CD1c-positive myeloid dendritic cell (primary cell): Measurements from ENCODE around the gene BBX.
"Not testable (repeated sequence)": the region's sequence is repeated elsewhere in the genome, so short reads cannot be mapped to it uniquely, and the experiment has no call there.

ENCODE experiments used
- DNase-seq: peaks from one replicate; pipeline ENCODE4 v3.0.0-alpha.2; 2016; ENCODE audit errors: extremely low spot score

Gene BBX

GRCh38 chr3:107798381-107798780, 275.6 kb downstream of the BBX start:
- DNase-seq: no peak

DNA sequence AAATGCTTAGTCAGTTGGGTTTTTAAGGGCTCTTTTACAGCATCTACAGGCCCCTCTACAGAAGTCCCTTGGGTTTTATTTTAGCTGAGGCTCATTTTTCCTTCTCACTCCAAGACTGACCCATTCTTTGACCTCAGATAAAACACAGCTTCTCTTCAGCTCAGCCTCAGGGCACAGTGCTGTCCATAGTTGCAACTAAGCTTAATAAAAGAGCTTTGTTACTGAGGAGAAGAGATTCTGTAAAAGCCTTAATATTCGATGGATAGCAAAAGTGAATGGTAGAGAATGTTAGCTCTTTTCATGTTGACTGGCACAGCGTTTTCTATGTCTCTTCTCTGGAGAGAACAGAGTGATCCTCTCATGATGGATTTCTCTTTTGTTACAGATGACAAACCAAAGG, 277.9 kb downstream of the BBX start:
- no peak for DNase-seq

- DNase-seq: no peak
Observed at GRCh38 chr3:107803170-107803569, 280.4 kb downstream of the BBX start.

DNA sequence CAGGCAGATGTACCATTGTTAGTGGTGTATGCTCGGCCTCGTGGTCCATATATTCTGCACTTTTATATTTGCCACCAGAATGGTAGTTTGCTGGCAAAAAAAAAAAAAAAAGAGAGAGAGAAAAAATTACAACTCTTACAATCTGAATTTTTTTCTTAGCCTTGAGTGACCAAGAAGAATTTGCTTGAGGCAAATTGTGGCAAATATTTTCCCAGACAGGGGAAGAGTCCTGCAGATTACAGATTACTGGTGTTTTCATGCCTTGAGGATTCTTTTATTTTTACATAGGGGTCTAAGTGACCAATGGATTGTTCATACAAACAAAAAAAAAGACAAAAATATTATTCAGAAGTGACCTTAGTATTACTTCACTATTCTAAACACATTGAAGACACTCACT, 283.3 kb downstream of the BBX start:
- DNase-seq: no peak

DNA sequence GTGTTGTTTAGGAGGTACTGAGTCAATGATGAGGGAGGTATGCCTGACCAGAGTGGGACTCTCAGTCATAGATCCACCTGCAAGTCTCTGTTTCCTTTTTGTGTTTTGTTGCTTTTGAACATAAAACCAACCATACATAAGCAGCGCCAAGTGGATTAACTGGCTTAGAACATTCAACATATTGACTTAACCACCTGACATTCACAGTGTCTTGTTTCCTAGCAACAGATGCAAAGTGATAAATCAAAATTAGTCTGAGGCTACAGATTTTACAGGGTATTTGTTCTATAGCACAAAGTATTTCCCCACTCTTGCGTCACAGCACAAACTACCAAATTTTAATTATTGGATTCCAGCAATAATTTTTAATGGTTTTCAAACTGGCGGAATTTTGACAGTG, 283.8 kb downstream of the BBX start:
- no peak for DNase-seq

GRCh38 chr3:107810171-107811071, 287.7 kb downstream of the BBX start:
- no peak for DNase-seq

GRCh38 chr3:107813026-107813425, 290.3 kb downstream of the BBX start:
- no peak for DNase-seq

DNA sequence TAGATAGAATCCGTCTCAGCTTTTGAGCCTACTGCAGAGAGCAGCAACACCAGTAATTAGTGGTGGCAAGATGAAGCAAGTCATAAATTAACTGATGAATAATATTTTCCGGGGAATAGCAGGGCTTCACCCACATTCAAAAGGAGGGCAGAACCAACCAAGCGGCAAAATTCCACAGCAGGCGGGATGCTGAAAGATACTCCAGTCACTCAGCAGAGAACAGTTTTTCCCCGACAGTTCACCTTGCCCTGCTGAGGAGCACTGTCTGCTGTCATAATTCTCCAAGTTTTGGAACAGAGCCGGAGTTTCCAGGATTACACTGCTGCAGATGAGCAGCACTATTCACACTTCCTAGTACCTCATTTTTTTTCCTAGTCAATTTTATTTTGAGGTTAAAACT, 293.3 kb downstream of the BBX start:
- DNase-seq: no peak

DNA sequence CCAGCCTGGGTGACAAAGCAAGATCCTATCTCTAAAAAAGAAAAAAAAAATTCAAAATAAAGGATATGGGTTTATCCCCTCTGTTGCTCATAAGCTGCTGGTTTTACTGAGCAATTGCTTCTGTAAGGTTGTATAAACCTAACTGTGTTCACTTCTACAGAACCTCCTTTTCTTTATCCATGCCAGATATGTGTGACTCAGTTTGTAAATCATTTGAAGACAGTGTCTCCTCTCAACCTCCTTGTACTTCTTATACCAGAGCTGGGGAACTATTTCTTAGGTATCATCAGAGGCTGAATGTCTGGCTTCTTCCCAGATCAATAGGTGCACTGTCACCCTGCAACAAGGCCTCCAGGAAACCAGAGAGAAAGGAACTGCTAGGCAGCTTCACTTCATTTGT, 294.3 kb downstream of the BBX start:
- no peak for DNase-seq

DNA sequence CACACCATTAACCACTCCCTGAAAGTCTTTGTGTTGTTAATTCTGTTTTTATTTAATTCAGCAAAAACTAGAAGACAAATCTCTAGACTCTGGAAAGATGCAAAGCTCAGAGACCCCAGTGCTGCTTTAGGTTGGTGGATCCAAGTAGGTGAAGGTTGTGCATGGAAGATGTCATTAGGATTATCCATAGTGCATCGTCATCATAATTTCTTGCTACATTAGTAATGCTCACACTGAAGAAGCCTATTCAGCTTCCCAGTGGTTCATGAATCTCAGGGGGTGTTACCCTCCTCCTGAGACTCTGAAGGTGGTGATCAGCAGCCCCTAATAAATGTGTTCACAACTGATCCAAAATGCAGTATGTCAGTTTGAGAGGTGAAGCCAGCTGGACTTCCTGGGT, 295.3 kb downstream of the BBX start:
- DNase-seq: no peak

- DNase-seq: no peak
Observed at GRCh38 chr3:107819656-107820055, 296.9 kb downstream of the BBX start.

DNA sequence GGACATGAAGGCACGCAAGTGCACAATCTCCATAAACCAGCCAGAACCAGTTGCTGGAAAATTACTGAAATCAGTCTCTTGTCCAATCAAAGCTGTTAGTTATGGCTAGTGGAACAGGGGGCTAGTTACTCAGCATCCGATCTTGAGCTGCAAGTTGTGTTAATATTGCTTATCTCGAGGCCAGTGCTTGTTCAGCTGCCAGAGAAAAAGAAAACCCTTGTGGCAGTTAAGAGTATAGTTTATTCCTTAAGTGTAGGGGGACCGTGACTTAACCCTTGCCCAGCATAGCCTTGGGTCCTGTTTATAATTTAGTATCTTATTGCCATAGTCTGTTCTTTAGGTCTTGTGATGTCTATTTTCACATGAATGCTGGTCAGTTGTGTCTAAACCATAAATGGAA, 299.5 kb downstream of the BBX start:
- DNase-seq: no peak

DNA sequence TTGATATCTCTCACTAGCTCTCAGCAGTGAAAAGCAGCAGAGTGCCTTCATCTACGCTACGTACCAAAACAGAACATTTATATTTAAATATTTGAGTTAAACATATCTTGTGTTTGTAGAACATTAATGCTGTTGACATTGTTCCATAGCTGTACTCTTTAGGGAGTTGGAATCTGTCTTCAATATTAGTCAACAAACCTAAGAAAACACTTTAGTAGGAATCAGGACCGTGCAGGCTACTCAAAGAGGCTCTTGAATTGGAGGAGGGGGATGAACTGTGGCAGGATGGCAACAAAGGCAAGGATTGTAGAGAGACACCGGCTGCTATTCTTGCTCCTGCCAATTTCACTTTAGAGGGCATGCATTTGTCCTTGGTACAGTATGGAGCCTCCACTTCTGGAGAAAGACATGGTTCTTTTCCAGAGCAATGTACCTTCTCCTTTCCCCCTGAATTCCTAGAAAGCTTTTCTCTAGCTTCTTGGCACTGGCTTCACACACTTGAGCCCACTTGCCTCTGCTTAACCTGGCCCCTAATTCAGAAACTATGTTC, 302.1 kb downstream of the BBX start:
- DNase-seq: no peak

DNA sequence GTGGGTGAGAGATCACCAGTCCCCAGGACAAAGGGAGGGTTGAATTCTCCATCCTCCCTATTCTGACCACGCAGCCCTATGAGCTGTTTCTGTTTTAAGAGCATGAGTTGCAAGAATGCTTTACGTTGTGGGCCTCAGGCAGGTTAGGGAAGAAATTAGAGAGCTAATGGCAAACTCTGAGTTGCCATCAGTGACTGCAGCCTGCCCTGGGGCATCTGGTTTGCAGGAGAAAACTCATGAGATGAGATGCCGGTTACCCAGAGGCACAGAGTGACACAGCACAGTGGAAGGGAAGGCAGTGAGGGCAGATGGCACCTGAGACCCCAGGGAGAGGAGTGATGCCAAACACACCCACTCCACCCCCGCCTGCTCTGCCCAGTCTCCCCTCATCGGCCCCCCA, 302.8 kb downstream of the BBX start:
- DNase-seq: no peak

DNA sequence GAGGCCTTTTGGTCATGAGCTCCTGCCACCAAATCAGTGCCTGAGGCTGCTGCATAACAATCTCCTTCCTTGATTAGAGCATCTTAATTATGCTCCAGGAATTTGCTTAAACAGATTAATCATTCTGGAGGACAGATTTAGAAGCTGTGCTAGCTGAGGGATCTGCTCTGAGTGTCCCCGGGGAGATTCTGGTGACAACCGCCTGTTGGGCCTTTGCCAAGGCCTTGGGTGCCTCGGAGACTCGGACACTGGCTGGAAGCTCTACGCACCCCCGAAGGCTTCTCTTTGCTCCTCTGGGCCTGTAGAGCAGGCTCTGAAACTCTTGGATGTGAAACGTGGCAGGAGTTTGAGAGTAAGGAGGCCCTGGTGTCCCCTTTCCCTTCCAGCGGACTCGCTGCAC, 304.0 kb downstream of the BBX start:
- DNase-seq: no peak

DNA sequence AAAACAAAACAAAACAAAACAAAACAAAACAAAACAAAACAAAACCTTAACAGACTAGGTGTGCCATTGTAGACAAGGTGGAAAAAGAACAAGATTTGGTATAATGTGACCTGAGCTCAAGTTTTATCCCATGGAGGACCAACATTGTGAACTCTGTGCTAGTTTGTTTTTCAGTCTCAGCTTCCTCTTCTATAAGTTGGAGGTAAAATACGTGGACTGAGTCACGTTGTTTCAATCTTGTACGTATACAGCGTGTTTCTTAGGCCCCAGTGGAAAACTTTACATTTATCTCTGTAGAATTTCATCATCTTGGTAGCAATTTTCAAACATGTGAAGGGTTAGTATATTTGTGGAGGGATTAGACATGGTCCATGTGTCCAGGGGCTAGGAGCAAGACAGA, 306.4 kb downstream of the BBX start:
- no peak for DNase-seq

DNA sequence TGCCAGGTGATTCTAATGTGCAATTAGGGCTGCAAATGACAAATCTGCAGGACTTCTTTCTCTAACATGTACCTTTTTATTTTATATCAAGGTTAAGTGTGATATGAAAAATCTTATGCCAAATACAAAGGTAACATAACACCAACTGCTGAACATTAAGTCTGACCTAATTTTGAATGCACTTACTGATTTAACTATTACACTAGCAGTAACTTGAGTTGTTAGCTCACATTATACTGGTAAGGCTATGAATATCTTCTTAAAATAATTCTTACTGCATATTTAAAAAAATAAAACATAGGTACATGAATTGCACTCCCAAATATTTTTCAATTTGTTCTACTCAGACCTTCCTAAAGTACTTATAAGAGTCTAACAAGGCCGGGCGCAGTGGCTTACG, 308.8 kb downstream of the BBX start:
- DNase-seq: no peak

DNA sequence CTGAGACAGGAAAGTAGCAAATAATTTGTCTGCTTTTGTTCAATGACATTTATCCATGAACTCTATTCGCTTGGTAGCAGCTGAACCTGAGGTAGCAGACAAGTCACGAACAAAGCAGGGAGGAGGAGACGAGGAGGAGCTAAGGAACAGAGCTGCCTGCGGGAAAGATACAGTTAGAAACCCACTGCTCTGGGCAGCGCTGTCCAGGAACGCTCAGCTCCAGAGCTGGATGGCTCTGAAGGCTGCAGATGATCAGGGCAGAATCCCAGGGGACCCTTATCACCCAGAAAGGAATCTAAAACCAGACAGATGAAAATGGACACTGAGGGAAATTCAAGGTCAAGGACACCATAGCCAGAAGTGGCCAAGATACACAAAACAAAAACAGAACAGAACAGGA, 310.3 kb downstream of the BBX start:
- no peak for DNase-seq

- no peak for DNase-seq
Observed at GRCh38 chr3:107833722-107834416, 311.1 kb downstream of the BBX start.

DNA sequence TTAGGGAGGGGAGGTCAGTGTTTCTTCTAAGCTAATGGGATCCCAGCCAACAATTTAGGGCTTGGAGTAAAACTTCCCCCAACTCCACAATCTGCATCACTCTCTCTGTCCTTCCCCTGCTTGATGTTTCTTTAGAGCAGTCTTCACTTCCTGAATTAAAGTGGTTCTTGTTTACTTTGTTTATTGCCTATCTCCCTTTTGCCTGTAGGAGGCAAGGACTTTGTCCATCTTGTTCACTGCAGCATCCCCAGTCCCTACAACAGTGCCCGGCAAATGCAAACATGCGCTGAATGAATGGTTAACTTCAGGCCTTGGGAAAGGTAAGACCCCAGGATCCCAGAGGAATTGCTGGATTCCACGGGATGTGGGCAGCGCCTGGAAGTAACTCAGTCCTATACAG, 312.2 kb downstream of the BBX start:
- DNase-seq: not testable (repeated sequence)

DNA sequence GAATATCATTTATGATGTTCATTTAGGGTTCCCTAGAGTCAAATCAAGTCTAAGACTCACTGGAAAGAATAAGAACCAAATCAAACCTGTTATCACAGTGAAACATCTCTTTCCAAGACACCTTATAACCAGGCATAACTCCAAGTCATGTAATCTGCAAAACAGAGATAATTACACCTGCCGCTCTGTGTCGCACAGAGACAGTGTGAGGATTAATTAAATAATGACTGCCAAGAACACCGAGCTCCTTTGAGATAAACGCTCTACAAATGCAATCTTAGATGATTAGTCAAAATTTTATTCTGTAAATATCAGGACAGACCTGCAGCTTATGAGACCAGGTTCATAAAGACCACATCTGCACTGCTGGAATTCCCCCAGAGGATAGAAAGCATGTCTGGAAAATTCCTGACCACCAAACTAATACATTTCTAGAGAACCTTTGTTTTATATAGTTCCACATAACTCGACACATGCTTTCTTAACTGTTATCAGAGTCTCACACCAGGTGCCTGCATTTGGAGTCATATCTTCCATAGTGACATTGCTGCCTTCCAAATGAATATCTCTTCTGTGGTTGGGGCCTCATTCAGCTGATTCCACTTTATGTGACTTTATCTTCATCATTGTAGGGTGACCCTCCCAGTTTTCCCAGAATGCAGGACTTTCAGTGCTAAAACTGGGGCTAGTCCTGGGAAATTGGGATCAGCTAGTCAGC, 315.3 kb downstream of the BBX start:
- no peak for DNase-seq

DNA sequence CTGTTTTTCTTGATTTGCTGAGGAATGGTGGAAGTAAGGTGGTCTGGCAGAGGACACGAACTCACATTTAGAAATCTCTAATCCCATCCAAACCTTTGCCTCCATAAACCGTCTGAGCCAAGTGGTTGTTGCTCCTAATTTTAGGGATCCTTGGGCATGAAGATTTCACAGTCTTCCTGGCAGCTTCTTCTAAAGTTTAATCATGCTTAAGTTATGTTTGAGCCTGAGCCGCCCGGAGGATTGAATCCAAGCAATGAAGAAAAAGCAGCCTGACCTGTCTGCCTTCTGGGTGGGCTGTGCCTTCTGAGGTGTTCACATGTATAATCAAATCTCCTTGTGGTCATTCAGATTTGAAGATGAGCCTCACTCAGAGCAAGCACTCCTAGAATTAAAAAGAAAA, 319.1 kb downstream of the BBX start:
- no peak for DNase-seq
